ENCODE data around the gene DNAH17. TPM values are rescaled to one million over a fixed set of nuclear protein-coding genes. Genes with fewer than 3 reads are reported as not detected.

DNAH17 gene
- polyA plus RNA-seq, 4 donors: 0.57 to 3.6 TPM; not detected in 2

- Histone ChIP-seq H3K4me3 (ENCODE audit: low read depth in 1 of 3, low read length in 3 of 3) (no peak overlapping the region), H3K4me1 (ENCODE audit: control insufficient read depth in 3 of 3, insufficient read depth in 2 of 3, low read depth in 1 of 3, low read length in 2 of 3) (no peaks in the 10 kb centered on the region), H3K27me3 (ENCODE audit: control insufficient read depth in 3 of 3, insufficient read depth in 3 of 3, low read length in 3 of 3) (peaks cover 0 to 4% (median 0%) of the 10 kb centered on the region in 3 donors), H3K27ac (ENCODE audit: low read depth in 1 of 3, low read length in 2 of 3) (no peak overlapping the region), H3K36me3 (ENCODE audit: control insufficient read depth in 3 of 3, insufficient read depth in 2 of 3, low read depth in 1 of 3, low read length in 3 of 3) (no peaks in the 10 kb centered on the region), H3K9me3 (ENCODE audit: control insufficient read depth in 2 of 2, insufficient read depth in 1 of 2, low read depth in 1 of 2, low read length in 1 of 2) (no peaks in the 10 kb centered on the region)
- 88 to 91% (median 90%) methylated on average over 10 of the region's 10 CpGs for WGBS, 3 donors
- DNase-seq (no peak), FAIRE-seq (no peak)
Measured at GRCh38 chr17:78561166-78561565, 16.0 kb downstream of the DNAH17 start.

DNA sequence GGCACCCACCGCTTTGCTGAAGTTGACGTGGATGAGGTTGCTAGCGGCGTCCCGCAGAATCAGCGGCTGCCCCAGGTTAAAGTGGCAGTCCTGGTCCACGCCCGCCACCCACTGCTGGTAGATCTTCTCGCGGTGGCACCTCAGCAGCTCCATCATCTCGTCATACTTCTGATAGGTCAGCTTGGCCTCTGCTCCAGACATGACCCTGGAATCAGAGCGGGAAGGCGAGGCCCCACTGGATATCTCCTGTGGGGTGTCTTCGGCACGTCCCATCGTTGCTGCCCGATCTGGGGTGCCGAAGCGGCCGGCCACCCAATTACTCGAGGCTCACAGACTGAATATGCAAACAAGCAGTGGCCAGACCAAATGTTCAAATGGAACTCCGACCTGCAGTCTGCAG lies 16.5 kb downstream of the DNAH17 start:
- Histone ChIP-seq H3K27me3 (ENCODE audit: control insufficient read depth in 3 of 3, insufficient read depth in 3 of 3, low read length in 3 of 3) (peaks cover 0 to 4% (median 0%) of the 10 kb centered on the region in 3 donors), H3K4me1 (ENCODE audit: control insufficient read depth in 3 of 3, insufficient read depth in 2 of 3, low read depth in 1 of 3, low read length in 2 of 3) (no peaks in the 10 kb centered on the region), H3K4me3 (ENCODE audit: low read depth in 1 of 3, low read length in 3 of 3) (no peak overlapping the region), H3K36me3 (ENCODE audit: control insufficient read depth in 3 of 3, insufficient read depth in 2 of 3, low read depth in 1 of 3, low read length in 3 of 3) (no peaks in the 10 kb centered on the region), H3K27ac (ENCODE audit: low read depth in 1 of 3, low read length in 2 of 3) (no peak overlapping the region), H3K9me3 (ENCODE audit: control insufficient read depth in 2 of 2, insufficient read depth in 1 of 2, low read depth in 1 of 2, low read length in 1 of 2) (no peaks in the 10 kb centered on the region)
- FAIRE-seq (no peak), DNase-seq (no peak)
- 90 to 94% (median 94%) methylated on average over 22 of the region's 22 CpGs for WGBS, 3 donors

DNA sequence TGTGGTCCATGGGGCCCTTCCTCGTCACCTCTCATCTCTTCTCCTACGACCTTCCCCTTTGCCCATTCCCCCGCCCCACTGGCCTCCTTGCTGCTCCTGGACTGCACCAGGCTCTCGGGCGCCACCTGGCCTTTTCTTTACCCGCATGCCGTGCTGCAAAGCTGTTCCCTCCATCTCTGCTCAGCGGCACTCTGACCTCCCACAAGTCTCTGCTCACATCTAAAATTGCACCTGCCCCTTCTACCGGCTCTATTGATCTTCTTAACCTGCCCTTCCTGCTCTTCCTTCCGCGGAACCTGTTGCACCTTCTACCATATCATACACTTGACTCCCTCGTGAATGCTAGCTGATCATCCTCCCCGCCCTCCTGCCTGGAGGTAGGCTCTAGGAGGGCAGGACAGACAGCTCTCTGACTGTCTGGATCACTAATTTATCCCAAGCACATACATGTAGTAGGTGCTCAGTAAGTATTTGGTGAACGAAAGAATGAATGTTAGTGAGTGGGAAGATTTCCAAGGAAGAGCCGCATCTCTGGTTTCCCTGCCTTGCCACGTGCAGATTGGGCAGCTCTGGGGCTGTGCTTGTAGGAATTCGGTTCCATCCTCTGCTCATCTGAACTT lies 17.3 kb downstream of the DNAH17 start:
- Histone ChIP-seq H3K4me1 (ENCODE audit: control insufficient read depth in 3 of 3, insufficient read depth in 2 of 3, low read depth in 1 of 3, low read length in 2 of 3) (no peaks in the 10 kb centered on the region), H3K27ac (ENCODE audit: low read depth in 1 of 3, low read length in 2 of 3) (no peak overlapping the region), H3K36me3 (ENCODE audit: control insufficient read depth in 3 of 3, insufficient read depth in 2 of 3, low read depth in 1 of 3, low read length in 3 of 3) (no peaks in the 10 kb centered on the region), H3K9me3 (ENCODE audit: control insufficient read depth in 2 of 2, insufficient read depth in 1 of 2, low read depth in 1 of 2, low read length in 1 of 2) (no peaks in the 10 kb centered on the region), H3K4me3 (ENCODE audit: low read depth in 1 of 3, low read length in 3 of 3) (no peak overlapping the region), H3K27me3 (ENCODE audit: control insufficient read depth in 3 of 3, insufficient read depth in 3 of 3, low read length in 3 of 3) (peaks cover 0 to 4% (median 0%) of the 10 kb centered on the region in 3 donors)
- 25 to 52% (median 34%) methylated on average over 17 of the region's 17 CpGs for WGBS, 3 donors
- DNase-seq (peak in 1 of 2 donors; percentile 24), FAIRE-seq (no peak)

- H3K27ac ChIP-seq (ENCODE audit: low read depth in 1 of 3, low read length in 2 of 3): no peak overlapping the region
- no peaks in the 10 kb centered on the region for H3K4me1 ChIP-seq (ENCODE audit: control insufficient read depth in 3 of 3, insufficient read depth in 2 of 3, low read depth in 1 of 3, low read length in 2 of 3)
- no peak for DNase-seq
- 80 to 82% (median 80%) methylated on average over 5 of the region's 5 CpGs for WGBS, 3 donors
- no peak for FAIRE-seq
- H3K27me3 ChIP-seq (ENCODE audit: control insufficient read depth in 3 of 3, insufficient read depth in 3 of 3, low read length in 3 of 3): peaks cover 0 to 4% (median 0%) of the 10 kb centered on the region in 3 donors
- no peaks in the 10 kb centered on the region for H3K9me3 ChIP-seq (ENCODE audit: control insufficient read depth in 2 of 2, insufficient read depth in 1 of 2, low read depth in 1 of 2, low read length in 1 of 2)
- H3K36me3 ChIP-seq (ENCODE audit: control insufficient read depth in 3 of 3, insufficient read depth in 2 of 3, low read depth in 1 of 3, low read length in 3 of 3): no peaks in the 10 kb centered on the region
- H3K4me3 ChIP-seq (ENCODE audit: low read depth in 1 of 3, low read length in 3 of 3): no peak overlapping the region
Measured at GRCh38 chr17:78558989-78559388, 18.2 kb downstream of the DNAH17 start.

GRCh38 chr17:78558181-78558850 lies 18.9 kb downstream of the DNAH17 start:
- FAIRE-seq: no peak
- WGBS, 3 donors: 79 to 87% (median 80%) methylated on average over 10 of the region's 10 CpGs

DNA sequence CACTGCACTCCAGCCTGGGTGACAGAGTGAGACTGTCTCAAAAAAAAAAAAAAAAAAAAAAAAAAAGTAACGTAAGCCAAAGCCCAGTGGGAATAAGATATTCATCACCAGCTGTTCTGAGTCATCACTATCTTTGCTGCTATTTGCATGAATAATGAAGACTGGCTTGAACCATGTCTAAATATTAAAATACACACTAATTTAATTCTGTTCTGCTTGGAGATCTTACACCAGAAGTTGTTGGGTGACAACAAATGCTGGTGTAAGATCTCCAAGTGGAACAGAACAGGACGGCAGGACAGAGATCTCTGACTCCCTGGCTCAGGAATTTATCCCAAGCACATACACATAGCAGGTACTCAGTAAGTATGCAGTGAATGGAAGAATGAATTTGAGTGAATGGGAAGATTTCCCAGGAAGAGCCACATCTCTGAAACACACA lies 19.6 kb downstream of the DNAH17 start:
- peaks cover 0 to 4% (median 0%) of the 10 kb centered on the region in 3 donors for H3K27me3 ChIP-seq (ENCODE audit: control insufficient read depth in 3 of 3, insufficient read depth in 3 of 3, low read length in 3 of 3)
- no peaks in the 10 kb centered on the region for H3K4me1 ChIP-seq (ENCODE audit: control insufficient read depth in 3 of 3, insufficient read depth in 2 of 3, low read depth in 1 of 3, low read length in 2 of 3)
- no peaks in the 10 kb centered on the region for H3K36me3 ChIP-seq (ENCODE audit: control insufficient read depth in 3 of 3, insufficient read depth in 2 of 3, low read depth in 1 of 3, low read length in 3 of 3)
- FAIRE-seq: no peak
- H3K4me3 ChIP-seq (ENCODE audit: low read depth in 1 of 3, low read length in 3 of 3): no peak overlapping the region
- WGBS, 3 donors: 19 to 47% (median 33%) methylated on average over 2 of the region's 2 CpGs
- no peaks in the 10 kb centered on the region for H3K9me3 ChIP-seq (ENCODE audit: control insufficient read depth in 2 of 2, insufficient read depth in 1 of 2, low read depth in 1 of 2, low read length in 1 of 2)
- no peak for DNase-seq
- no peak overlapping the region for H3K27ac ChIP-seq (ENCODE audit: low read depth in 1 of 3, low read length in 2 of 3)

More at GRCh38 chr17:78558181-78558850, 18.9 kb downstream of the DNAH17 start:
- peaks cover 0 to 4% (median 0%) of the 10 kb centered on the region in 3 donors for H3K27me3 ChIP-seq (ENCODE audit: control insufficient read depth in 3 of 3, insufficient read depth in 3 of 3, low read length in 3 of 3)
- DNase-seq: no peak
- H3K27ac ChIP-seq (ENCODE audit: low read depth in 1 of 3, low read length in 2 of 3): no peak overlapping the region
- no peaks in the 10 kb centered on the region for H3K36me3 ChIP-seq (ENCODE audit: control insufficient read depth in 3 of 3, insufficient read depth in 2 of 3, low read depth in 1 of 3, low read length in 3 of 3)
- H3K4me1 ChIP-seq (ENCODE audit: control insufficient read depth in 3 of 3, insufficient read depth in 2 of 3, low read depth in 1 of 3, low read length in 2 of 3): no peaks in the 10 kb centered on the region
- H3K9me3 ChIP-seq (ENCODE audit: control insufficient read depth in 2 of 2, insufficient read depth in 1 of 2, low read depth in 1 of 2, low read length in 1 of 2): no peaks in the 10 kb centered on the region
- H3K4me3 ChIP-seq (ENCODE audit: low read depth in 1 of 3, low read length in 3 of 3): no peak overlapping the region

GRCh38 chr17:78556812-78557211 lies 20.4 kb downstream of the DNAH17 start:
- DNase-seq (no peak), FAIRE-seq (no peak)
- Histone ChIP-seq H3K4me1 (ENCODE audit: control insufficient read depth in 3 of 3, insufficient read depth in 2 of 3, low read depth in 1 of 3, low read length in 2 of 3) (no peaks in the 10 kb centered on the region), H3K36me3 (ENCODE audit: control insufficient read depth in 3 of 3, insufficient read depth in 2 of 3, low read depth in 1 of 3, low read length in 3 of 3) (no peaks in the 10 kb centered on the region), H3K27me3 (ENCODE audit: control insufficient read depth in 3 of 3, insufficient read depth in 3 of 3, low read length in 3 of 3) (peaks cover 0 to 4% (median 0%) of the 10 kb centered on the region in 3 donors), H3K9me3 (ENCODE audit: control insufficient read depth in 2 of 2, insufficient read depth in 1 of 2, low read depth in 1 of 2, low read length in 1 of 2) (no peaks in the 10 kb centered on the region), H3K27ac (ENCODE audit: low read depth in 1 of 3, low read length in 2 of 3) (no peak overlapping the region), H3K4me3 (ENCODE audit: low read depth in 1 of 3, low read length in 3 of 3) (no peak overlapping the region)
- WGBS, 3 donors: 66 to 83% (median 78%) methylated on average over 11 of the region's 11 CpGs

GRCh38 chr17:78555746-78556401 lies 21.3 kb downstream of the DNAH17 start:
- WGBS, 3 donors: 82 to 89% (median 85%) methylated on average over 6 of the region's 6 CpGs
- Histone ChIP-seq H3K4me1 (ENCODE audit: control insufficient read depth in 3 of 3, insufficient read depth in 2 of 3, low read depth in 1 of 3, low read length in 2 of 3) (no peaks in the 10 kb centered on the region), H3K27me3 (ENCODE audit: control insufficient read depth in 3 of 3, insufficient read depth in 3 of 3, low read length in 3 of 3) (peaks cover 0 to 4% (median 0%) of the 10 kb centered on the region in 3 donors), H3K9me3 (ENCODE audit: control insufficient read depth in 2 of 2, insufficient read depth in 1 of 2, low read depth in 1 of 2, low read length in 1 of 2) (no peaks in the 10 kb centered on the region), H3K27ac (ENCODE audit: low read depth in 1 of 3, low read length in 2 of 3) (no peak overlapping the region), H3K4me3 (ENCODE audit: low read depth in 1 of 3, low read length in 3 of 3) (no peak overlapping the region), H3K36me3 (ENCODE audit: control insufficient read depth in 3 of 3, insufficient read depth in 2 of 3, low read depth in 1 of 3, low read length in 3 of 3) (no peaks in the 10 kb centered on the region)
- FAIRE-seq (no peak), DNase-seq (no peak)

Data from small intestine (tissue), 7 donors.